ENCODE data around the gene TFB2M. TPM values are rescaled to one million over a fixed set of nuclear protein-coding genes. Genes with fewer than 3 reads are reported as not detected.
A peak's percentile ranks its signal among the peaks of the same experiment; 100 is the strongest.

The TFB2M gene
- total and polyA plus RNA-seq, 2 of the 13 experiments (the other 11 are each of a cell fraction or from before 2014, with no cell fraction given): 15.7 to 31.4 TPM

DNA sequence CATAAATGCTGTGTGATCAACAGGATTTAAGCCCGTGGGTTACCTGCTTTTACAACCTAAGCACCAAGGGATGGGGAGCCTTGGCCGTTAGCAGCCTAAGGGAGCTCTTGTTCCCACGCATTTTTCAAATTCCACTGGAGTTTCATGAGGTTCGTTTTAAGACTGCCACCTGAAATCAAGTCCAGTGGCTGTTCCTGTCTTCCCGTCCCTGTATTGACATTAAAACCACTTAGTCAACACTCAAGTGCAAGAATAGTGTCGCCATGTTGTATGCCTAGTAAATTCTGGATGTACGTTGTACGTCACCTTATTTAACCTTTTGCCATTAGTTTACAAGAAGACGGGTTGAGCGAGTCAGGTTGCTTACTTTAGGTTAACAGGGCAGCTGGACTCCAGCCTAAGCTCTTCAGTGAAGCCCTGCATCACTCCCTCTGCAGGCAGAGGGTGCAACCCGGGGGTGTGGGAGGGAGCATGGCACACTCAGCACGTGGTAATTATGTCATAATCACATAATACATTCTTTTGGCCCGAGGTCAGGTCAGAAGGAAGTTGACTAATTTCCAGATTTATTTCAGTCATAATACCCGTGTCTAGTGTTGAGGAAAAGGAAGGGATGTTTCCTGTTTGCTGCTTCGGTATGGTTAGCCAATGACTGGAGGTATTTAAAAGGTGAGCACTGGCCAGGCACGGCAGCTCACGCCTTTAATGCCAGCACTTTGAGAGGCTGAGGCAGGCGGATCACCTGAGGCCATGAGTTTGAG lies 42.7 kb upstream of the TFB2M start (continued):
- TF ChIP-seq ZNF749 (CRISPR knock-in tag; IDR thresholded peaks at IDR 0.05; ENCODE audit: borderline replicate concordance): no peak
- TF ChIP-seq NR2F6 (IDR thresholded peaks at IDR 0.05): peak; percentile 77
- TF ChIP-seq NR2F6 (CRISPR knock-in tag; IDR thresholded peaks at IDR 0.05): peak; percentile 70
- TF ChIP-seq FOXA1 (IDR thresholded peaks at IDR 0.05): peak; percentile 50; the same call in 1 of the 2 replicates
- TF ChIP-seq FOXA1 (CRISPR knock-in tag; IDR thresholded peaks at IDR 0.05): peak; percentile 80
- peak in 1 of 2 experiments; percentile 31; a peak in 1 of 4 replicates for TF ChIP-seq EP300 (IDR thresholded peaks at IDR 0.05; ENCODE audit: low read depth in 2 of 2, low read length in 2 of 2)
- TF ChIP-seq EP300 (CRISPR knock-in tag; IDR thresholded peaks at IDR 0.05; ENCODE audit: borderline replicate concordance): 0 out of 2 replicates have a peak, but pooled peaks have one; percentile 12
- no peak for TF ChIP-seq ONECUT2 (CRISPR knock-in tag; IDR thresholded peaks at IDR 0.05)
- peak; percentile 67; the same call in 1 of the 2 replicates for TF ChIP-seq GFI1 (CRISPR knock-in tag; IDR thresholded peaks at IDR 0.05; ENCODE audit: borderline replicate concordance)
- TF ChIP-seq PITX1 (CRISPR knock-in tag; IDR thresholded peaks at IDR 0.05): peak; percentile 50; the same call in 1 of the 2 replicates
- peak in 1 of 2 experiments; percentile 83; a peak in 2 of 4 replicates for TF ChIP-seq NR2F1 (CRISPR knock-in tag; IDR thresholded peaks at IDR 0.05)
- TF ChIP-seq SOX6 (IDR thresholded peaks at IDR 0.05): no peak
- TF ChIP-seq SOX6 (CRISPR knock-in tag; IDR thresholded peaks at IDR 0.05): peak; percentile 45; the same call in 1 of the 2 replicates
- peak; percentile 74 for TF ChIP-seq MAX (IDR thresholded peaks at IDR 0.05)
- 0 out of 2 replicates have a peak, but pooled peaks have one; percentile 49 for TF ChIP-seq TBX3 (IDR thresholded peaks at IDR 0.05; ENCODE audit: borderline replicate concordance)
- TF ChIP-seq PAXIP1 (CRISPR knock-in tag; conservative IDR thresholded peaks at IDR 0.05): 0 out of 2 replicates have a peak, but pooled peaks have one; percentile 17
- TF ChIP-seq BCL6 (CRISPR knock-in tag; IDR thresholded peaks at IDR 0.05): 0 out of 2 replicates have a peak, but pooled peaks have one; percentile 18
- TF ChIP-seq, protein P1, sequence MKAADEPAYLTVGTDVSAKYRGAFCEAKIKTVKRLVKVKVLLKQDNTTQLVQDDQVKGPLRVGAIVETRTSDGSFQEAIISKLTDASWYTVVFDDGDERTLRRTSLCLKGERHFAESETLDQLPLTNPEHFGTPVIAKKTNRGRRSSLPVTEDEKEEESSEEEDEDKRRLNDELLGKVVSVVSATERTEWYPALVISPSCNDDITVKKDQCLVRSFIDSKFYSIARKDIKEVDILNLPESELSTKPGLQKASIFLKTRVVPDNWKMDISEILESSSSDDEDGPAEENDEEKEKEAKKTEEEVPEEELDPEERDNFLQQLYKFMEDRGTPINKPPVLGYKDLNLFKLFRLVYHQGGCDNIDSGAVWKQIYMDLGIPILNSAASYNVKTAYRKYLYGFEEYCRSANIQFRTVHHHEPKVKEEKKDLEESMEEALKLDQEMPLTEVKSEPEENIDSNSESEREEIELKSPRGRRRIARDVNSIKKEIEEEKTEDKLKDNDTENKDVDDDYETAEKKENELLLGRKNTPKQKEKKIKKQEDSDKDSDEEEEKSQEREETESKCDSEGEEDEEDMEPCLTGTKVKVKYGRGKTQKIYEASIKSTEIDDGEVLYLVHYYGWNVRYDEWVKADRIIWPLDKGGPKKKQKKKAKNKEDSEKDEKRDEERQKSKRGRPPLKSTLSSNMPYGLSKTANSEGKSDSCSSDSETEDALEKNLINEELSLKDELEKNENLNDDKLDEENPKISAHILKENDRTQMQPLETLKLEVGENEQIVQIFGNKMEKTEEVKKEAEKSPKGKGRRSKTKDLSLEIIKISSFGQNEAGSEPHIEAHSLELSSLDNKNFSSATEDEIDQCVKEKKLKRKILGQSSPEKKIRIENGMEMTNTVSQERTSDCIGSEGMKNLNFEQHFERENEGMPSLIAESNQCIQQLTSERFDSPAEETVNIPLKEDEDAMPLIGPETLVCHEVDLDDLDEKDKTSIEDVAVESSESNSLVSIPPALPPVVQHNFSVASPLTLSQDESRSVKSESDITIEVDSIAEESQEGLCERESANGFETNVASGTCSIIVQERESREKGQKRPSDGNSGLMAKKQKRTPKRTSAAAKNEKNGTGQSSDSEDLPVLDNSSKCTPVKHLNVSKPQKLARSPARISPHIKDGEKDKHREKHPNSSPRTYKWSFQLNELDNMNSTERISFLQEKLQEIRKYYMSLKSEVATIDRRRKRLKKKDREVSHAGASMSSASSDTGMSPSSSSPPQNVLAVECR (CRISPR knock-in tag; IDR thresholded peaks at IDR 0.05; ENCODE audit: borderline replicate concordance): no peak; the same call in 1 of the 2 replicates
- TF ChIP-seq, protein P2, sequence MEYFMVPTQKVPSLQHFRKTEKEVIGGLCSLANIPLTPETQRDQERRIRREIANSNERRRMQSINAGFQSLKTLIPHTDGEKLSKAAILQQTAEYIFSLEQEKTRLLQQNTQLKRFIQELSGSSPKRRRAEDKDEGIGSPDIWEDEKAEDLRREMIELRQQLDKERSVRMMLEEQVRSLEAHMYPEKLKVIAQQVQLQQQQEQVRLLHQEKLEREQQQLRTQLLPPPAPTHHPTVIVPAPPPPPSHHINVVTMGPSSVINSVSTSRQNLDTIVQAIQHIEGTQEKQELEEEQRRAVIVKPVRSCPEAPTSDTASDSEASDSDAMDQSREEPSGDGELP (IDR thresholded peaks at IDR 0.05; ENCODE audit: borderline replicate concordance, low read depth): 0 out of 2 replicates have a peak, but pooled peaks have one; percentile 18
